Cardiac septum (tissue), 1 donor: ENCODE results near the gene POM121C. TPM values are rescaled to one million over a fixed set of nuclear protein-coding genes. Genes with fewer than 3 reads are reported as not detected.
"Not testable (repeated sequence)": the region's sequence is repeated elsewhere in the genome, so short reads cannot be mapped to it uniquely, and the experiment has no call there.

Experiments
- DNase-seq: peaks from one replicate; pipeline ENCODE4 v3.0.0-alpha.2; 2020; ENCODE audit warnings: low spot score
- intact Hi-C: fragments of 100-400 bp; cut with DNase I; formaldehyde crosslinking; loops from one replicate; pipeline ENCODE4 v1.14.0; 2022
- total RNA-seq: library from RNA; stranded (reverse); fragmentation: NEBNext Ultra II Directional; extraction: Animal tissue kit (Norgen Biotek cat#: 25700); gene quantifications from one replicate; pipeline ENCODE4 v1.2.1, GENCODE V29; 2021
- donor health status: DM: no; HTN: no; CAD: no.

Gene POM121C
- total RNA-seq, 1 donor from 2014 or later: 21.8 TPM

GRCh38 chr7:75442465-75443111 lies 43.5 kb downstream of the POM121C start:
- DNase-seq, intact Hi-C loops: not testable (repeated sequence)

DNA sequence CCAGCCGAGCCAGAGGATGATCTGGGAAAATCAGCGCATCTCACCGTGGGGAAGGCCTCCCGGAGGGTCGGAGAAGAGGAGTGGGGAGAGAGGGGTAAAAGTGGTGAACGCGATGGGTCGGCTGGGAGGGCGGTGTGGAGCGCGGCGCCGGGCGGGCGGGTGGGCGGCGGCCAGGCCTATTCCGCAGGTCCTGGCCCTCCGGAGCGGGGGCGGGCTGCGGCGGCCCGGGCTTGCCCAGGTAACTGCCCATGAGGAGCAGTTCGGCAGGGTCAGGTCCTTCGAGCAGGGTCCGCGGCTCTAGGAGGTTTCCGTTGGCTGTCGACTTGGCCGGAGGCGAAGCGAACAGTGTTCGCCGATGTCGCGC lies 44.0 kb downstream of the POM121C start:
- intact Hi-C loops, DNase-seq: not testable (repeated sequence)

DNA sequence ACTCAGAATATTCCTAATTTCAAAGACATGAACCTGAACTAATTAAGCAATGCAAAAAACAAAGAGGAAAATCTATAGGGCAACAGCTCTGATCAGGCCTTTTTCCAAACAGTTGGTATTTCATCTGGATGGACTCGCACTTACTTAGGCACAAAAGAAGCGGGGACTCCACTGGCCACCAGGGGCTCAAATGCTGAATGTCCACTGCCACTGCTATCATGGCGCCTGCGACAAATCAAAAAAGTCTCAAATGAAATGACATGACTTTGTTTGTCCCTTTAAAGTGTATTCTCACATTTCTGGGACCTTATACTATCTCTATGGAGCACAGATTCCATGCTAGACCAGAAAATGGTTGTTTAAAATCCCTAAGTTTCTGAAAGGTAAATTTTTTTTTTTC lies 47.1 kb downstream of the POM121C start:
- intact Hi-C loops, DNase-seq: not testable (repeated sequence)

- intact Hi-C loops, DNase-seq: not testable (repeated sequence)
These were observed 62.6 kb downstream of the POM121C start for GRCh38 chr7:75423481-75423880.

GRCh38 chr7:75421798-75422710 lies 64.0 kb downstream of the POM121C start:
- DNase-seq, intact Hi-C loops: not testable (repeated sequence)

GRCh38 chr7:75420152-75420551 lies 65.9 kb downstream of the POM121C start:
- DNase-seq, intact Hi-C loops: not testable (repeated sequence)

- intact Hi-C loops, DNase-seq: not testable (repeated sequence)
These were observed 66.4 kb downstream of the POM121C start for GRCh38 chr7:75419693-75420092.

- intact Hi-C loops, DNase-seq: not testable (repeated sequence)
These were observed 66.9 kb downstream of the POM121C start for GRCh38 chr7:75419210-75419609.

GRCh38 chr7:75418292-75418858 lies 67.7 kb downstream of the POM121C start:
- DNase-seq, intact Hi-C loops: not testable (repeated sequence)

GRCh38 chr7:75416787-75417186 lies 69.3 kb downstream of the POM121C start:
- intact Hi-C loops, DNase-seq: not testable (repeated sequence)

- intact Hi-C loops: not testable (repeated sequence)
These were observed 70.2 kb downstream of the POM121C start for GRCh38 chr7:75415829-75416373.

DNA sequence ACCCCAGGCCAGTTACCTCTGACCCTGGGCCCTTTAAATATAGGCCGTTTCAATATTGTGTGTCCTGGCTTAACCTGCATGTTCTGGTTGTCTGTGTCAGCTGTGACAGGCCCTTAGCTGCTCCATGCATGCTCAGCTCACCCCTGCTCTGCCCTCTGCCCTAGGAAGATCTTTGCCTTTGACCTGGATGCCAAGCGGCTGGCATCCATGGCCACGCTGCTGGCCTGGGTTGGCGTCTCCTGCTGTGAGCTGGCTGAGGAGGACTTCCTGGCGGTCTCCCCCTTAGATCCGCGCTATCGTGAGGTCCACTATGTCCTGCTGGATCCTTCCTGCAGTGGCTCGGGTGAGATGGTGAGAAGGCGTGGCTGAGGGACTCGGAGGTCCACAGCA lies 70.7 kb downstream of the POM121C start:
- DNase-seq, intact Hi-C loops: not testable (repeated sequence)

More at GRCh38 chr7:75415829-75416373, 70.2 kb downstream of the POM121C start:
- not testable (repeated sequence) for DNase-seq

GRCh38 chr7:75414708-75415427 lies 71.2 kb downstream of the POM121C start:
- intact Hi-C loops, DNase-seq: not testable (repeated sequence)

DNA sequence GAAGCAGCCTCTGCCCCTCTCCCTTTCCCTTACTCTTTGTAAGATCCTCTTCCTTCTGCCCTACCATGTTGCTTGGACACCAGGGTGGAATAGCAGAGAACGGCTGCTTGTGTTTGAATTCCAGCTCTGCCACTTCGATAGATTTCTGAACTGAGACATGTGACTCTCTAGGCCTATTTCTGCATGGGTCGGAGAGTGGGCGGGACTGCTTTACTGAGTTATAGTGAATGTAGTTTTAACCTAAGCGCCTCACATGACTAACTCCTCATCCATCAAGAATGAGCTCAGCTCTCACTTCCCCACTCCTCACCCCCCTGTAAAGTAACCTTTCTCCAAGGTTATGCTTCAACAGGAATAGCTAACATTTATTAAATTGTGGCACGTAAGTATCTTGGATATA lies 71.9 kb downstream of the POM121C start:
- intact Hi-C loops, DNase-seq: not testable (repeated sequence)

DNA sequence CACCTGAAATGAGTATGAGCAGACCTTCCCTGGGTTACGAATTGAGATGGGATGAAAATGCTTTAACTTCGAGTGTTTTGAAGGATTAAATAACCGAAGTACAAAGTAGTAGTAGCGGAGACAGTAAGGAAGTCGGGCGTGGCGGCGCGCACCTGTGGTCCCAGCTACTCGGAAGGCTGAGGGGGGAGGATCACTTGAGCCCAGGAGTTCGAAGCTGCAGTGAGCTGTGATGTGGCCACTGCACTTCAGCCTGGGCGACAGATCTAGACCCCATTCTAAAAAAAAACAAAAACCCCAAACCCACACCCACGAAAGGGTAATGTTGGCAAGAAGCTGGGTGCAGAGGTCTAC lies 75.3 kb downstream of the POM121C start:
- intact Hi-C loops, DNase-seq: not testable (repeated sequence)

- DNase-seq: peak; percentile 73
- intact Hi-C loops: not testable (repeated sequence)
These were observed 75.9 kb downstream of the POM121C start for GRCh38 chr7:75409880-75410822.

DNA sequence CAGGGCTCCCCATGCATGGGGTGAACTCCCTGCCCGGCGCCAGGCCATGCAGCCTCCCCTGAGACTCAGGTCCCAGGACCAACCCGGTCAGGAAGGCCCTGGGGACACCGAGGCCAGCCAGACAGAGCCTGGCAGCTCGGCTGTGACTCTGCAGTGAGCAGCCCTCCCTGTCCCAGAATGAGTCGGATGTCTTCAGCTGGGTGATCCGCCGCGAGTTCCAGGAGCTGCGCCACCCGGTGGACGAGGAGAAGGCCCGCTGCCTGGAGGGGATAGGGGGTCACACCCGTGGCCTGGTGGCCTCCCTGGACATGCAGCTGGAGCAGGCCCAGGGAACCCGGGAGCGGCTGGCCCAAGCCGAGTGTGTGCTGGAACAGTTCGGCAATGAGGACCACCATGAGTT lies 81.4 kb downstream of the POM121C start:
- intact Hi-C loops, DNase-seq: not testable (repeated sequence)
